ENCODE data around the gene LOXL1.

DNA sequence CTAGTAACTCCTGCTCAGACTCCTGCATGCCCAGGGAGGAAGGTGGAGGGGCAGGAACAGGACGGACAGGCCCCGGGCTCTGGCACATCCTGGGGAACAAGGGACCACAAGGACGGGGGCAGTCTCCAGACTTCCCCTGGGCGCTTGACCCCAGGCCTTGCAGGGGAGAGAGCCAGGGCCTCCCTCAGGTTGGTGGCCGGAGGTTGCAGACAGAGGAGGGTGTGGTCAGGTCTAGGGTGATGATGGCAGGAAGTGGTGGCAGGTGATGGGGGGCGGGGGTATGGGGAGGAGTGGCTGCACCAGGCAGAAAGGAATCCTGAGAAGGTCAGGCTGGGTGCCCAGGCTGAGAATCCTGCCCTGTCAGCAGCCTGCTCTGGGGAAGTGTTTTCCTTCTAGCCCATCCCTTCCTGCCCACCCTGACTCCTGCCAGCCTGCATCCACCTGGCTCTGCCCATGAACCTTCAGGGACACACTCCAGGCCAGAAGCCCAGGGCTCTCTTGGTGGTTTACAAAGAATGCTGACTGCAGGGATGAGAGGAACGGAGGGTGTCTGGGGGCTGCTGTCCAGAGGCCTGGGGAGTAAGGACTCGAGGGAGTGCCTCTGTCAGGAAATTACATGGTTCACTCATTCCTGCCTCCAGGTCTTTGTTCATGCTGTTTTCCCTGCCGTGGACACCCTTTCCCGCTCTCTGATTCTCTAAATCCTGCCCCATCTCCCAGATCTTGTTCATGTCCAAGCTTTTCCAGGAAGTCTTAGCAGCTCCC, 15.8 kb downstream of the LOXL1 start:
- TF ChIP-seq, protein P1, sequence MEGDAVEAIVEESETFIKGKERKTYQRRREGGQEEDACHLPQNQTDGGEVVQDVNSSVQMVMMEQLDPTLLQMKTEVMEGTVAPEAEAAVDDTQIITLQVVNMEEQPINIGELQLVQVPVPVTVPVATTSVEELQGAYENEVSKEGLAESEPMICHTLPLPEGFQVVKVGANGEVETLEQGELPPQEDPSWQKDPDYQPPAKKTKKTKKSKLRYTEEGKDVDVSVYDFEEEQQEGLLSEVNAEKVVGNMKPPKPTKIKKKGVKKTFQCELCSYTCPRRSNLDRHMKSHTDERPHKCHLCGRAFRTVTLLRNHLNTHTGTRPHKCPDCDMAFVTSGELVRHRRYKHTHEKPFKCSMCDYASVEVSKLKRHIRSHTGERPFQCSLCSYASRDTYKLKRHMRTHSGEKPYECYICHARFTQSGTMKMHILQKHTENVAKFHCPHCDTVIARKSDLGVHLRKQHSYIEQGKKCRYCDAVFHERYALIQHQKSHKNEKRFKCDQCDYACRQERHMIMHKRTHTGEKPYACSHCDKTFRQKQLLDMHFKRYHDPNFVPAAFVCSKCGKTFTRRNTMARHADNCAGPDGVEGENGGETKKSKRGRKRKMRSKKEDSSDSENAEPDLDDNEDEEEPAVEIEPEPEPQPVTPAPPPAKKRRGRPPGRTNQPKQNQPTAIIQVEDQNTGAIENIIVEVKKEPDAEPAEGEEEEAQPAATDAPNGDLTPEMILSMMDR (IDR thresholded peaks at IDR 0.05; ENCODE audit: low read depth, low read length), result no peak
- TF ChIP-seq POLR2A (IDR thresholded peaks at IDR 0.05; ENCODE audit: extremely low read depth, insufficient read length) (no peak), MYC (IDR thresholded peaks at IDR 0.05; ENCODE audit: low read depth, low read length) (no peak)
- TF ChIP-seq, protein P2, sequence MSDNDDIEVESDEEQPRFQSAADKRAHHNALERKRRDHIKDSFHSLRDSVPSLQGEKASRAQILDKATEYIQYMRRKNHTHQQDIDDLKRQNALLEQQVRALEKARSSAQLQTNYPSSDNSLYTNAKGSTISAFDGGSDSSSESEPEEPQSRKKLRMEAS (IDR thresholded peaks at IDR 0.05; ENCODE audit: low read depth, low read length), result no peak

Data from NB4 (cell line).